ENCODE measurements around the gene MARCHF3.

DNA sequence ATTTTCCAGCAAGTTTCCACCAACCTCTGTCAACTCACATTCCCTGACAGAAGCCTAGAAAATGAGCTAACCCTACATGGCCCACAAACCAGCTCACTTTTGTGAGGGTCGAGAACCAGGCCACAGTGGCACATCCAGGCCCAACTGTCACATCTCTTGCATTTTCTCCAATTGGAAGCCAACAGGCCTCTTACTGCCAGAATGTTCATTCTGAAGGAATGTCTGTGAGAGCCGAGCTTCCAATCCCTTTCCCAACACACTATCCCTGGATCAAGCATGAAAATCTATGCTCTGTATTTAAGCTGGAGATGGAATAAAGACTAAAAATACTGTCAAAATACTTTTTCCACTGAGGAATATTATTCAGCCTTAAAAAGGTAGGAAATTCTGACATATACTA lies 20.0 kb downstream of the MARCHF3 start:
- TF ChIP-seq PHF8 (IDR thresholded peaks at IDR 0.05; ENCODE audit: borderline replicate concordance, low read depth) (no peak), SMC3 (IDR thresholded peaks at IDR 0.05) (no peak), RNF2 (IDR thresholded peaks at IDR 0.05; ENCODE audit: borderline replicate concordance, low read depth) (no peak)
- TF ChIP-seq, protein P1, sequence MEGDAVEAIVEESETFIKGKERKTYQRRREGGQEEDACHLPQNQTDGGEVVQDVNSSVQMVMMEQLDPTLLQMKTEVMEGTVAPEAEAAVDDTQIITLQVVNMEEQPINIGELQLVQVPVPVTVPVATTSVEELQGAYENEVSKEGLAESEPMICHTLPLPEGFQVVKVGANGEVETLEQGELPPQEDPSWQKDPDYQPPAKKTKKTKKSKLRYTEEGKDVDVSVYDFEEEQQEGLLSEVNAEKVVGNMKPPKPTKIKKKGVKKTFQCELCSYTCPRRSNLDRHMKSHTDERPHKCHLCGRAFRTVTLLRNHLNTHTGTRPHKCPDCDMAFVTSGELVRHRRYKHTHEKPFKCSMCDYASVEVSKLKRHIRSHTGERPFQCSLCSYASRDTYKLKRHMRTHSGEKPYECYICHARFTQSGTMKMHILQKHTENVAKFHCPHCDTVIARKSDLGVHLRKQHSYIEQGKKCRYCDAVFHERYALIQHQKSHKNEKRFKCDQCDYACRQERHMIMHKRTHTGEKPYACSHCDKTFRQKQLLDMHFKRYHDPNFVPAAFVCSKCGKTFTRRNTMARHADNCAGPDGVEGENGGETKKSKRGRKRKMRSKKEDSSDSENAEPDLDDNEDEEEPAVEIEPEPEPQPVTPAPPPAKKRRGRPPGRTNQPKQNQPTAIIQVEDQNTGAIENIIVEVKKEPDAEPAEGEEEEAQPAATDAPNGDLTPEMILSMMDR (IDR thresholded peaks at IDR 0.05) = no peak

Measured in A549 (cell line).